Measurements from ENCODE around the gene JPH4. TPM values are rescaled to one million over a fixed set of nuclear protein-coding genes. Genes with fewer than 3 reads are reported as not detected.

The JPH4 gene
- polyA plus RNA-seq, 1 of the 3 experiments (the other 2 are of a cell fraction): 8.7 TPM

- no peak for TF ChIP-seq CTCF (IDR thresholded peaks at IDR 0.05)
- TF ChIP-seq MXI1 (IDR thresholded peaks at IDR 0.05; ENCODE audit: low read depth, low read length): no peak
- TF ChIP-seq TCF12 (IDR thresholded peaks at IDR 0.05): no peak
- TF ChIP-seq YY1 (IDR thresholded peaks at IDR 0.05; ENCODE audit: low read depth): no peak
- TF ChIP-seq POLR2AphosphoS5 (IDR thresholded peaks at IDR 0.05; ENCODE audit: low read depth, low read length): no peak
Observed at GRCh38 chr14:23524954-23525353, 53.6 kb downstream of the JPH4 start (continued).

- WGBS (ENCODE audit: low lambda C conversion rate): 80% methylated on average over 14 of the region's 16 CpGs
- H3K79me2 ChIP-seq (ENCODE audit: insufficient read depth): no peaks in the 10 kb centered on the region
Observed at GRCh38 chr14:23523229-23524016, 55.2 kb downstream of the JPH4 start.

More at GRCh38 chr14:23523229-23524016, 55.2 kb downstream of the JPH4 start:
- Histone ChIP-seq H3K9me2 (no peaks in the 10 kb centered on the region), H3F3A (replicated peaks; ENCODE audit: insufficient read depth) (no peaks in the 10 kb centered on the region), H3K4me1 (ENCODE audit: control insufficient read depth in 1 of 2, insufficient read depth in 2 of 2, low read depth in 1 of 2, low read length in 1 of 2) (peaks cover 0 to 3% of the 10 kb centered on the region in 2 experiments; a peak in 1 of 4 replicates), H4K20me1 (ENCODE audit: insufficient read depth) (no peaks in the 10 kb centered on the region), H3K27me3 (ENCODE audit: insufficient read depth) (no peaks in the 10 kb centered on the region), H3K36me3 (replicated peaks in 1 of 2; ENCODE audit: control insufficient read depth in 1 of 2, insufficient read depth in 2 of 2, low read length in 1 of 2) (peaks cover 0 to 6% of the 10 kb centered on the region in 2 experiments), H3K27ac (ENCODE audit: low read depth in 2 of 2, low read length in 1 of 2) (no peak overlapping the region), H3K4me2 (no peak overlapping the region), H3K9ac (no peak overlapping the region), H3K4me3 (ENCODE audit: low read depth in 2 of 2, low read length in 1 of 2) (no peak overlapping the region), H2AFZ (ENCODE audit: low read depth) (no peak overlapping the region), H3K9me3 (no peaks in the 10 kb centered on the region)
- POLR2A ChIA-PET: no interaction called here
- CTCF ChIA-PET: interaction anchor here (1.0 to 2.9 kb wide), 7 partner anchors 9 to 45 kb away, joined by 3 to 11 read pairs (median 4); no protein-coding TSS in a partner anchor
- TF ChIP-seq YY1 (IDR thresholded peaks at IDR 0.05; ENCODE audit: low read depth) (no peak), RAD21 (IDR thresholded peaks at IDR 0.05; ENCODE audit: low read length) (no peak), MAX (IDR thresholded peaks at IDR 0.05; ENCODE audit: low read depth) (no peak), TAF1 (IDR thresholded peaks at IDR 0.05; ENCODE audit: borderline replicate concordance, low read depth, low read length) (no peak), USF2 (IDR thresholded peaks at IDR 0.05; ENCODE audit: borderline replicate concordance, low read depth, low read length) (no peak), POLR2AphosphoS5 (IDR thresholded peaks at IDR 0.05; ENCODE audit: low read depth, low read length) (no peak), JUND (IDR thresholded peaks at IDR 0.05) (no peak), MEF2A (IDR thresholded peaks at IDR 0.05; ENCODE audit: borderline replicate concordance, low read depth) (no peak)
- no peak for DNase-seq
